Measurements from ENCODE around the gene CHD1.

GRCh38 chr5:98923966-98924365 is 4.8 kb downstream of the CHD1 start:
- no peak for TF ChIP-seq EP300 (IDR thresholded peaks at IDR 0.05)
- TF ChIP-seq POLR2AphosphoS5 (IDR thresholded peaks at IDR 0.05): no peak

Measured in esophagus muscularis mucosa (tissue), 3 donors.